Common myeloid progenitor, CD34-positive (primary cell): ENCODE data around the gene ZNF679.
"Not testable (repeated sequence)": the region's sequence is repeated elsewhere in the genome, so short reads cannot be mapped to it uniquely, and the experiment has no call there.

ENCODE experiments used
- CTCF ChIA-PET: fragments of 350-600 bp; sonication (Branson Sonifier 250); formaldehyde crosslinking; loops from one replicate; lab custom pipeline; 2021; ENCODE audit warnings: antibody characterized with exemption; lab: Charles Lee
- POLR2A ChIA-PET: fragments of 350-600 bp; sonication (Branson Sonifier 250); formaldehyde crosslinking; loops from one replicate; lab custom pipeline; 2021; ENCODE audit warnings: antibody characterized with exemption; lab: Charles Lee
- DNase-seq, 3 donors: peaks; one replicate each; pipeline versions ENCODE4 v3.0.0 to v3.0.0-alpha.2; 2013
- H3K27ac ChIP-seq, 2 experiments: 1 replicate in 1 of 2; 2 replicates in 1 of 2; pipeline ENCODE4 v1.7.0; 2013; ENCODE audit warnings: inconsistent platforms in 2 of 2, low read length in 2 of 2, mild to moderate bottlenecking in 2 of 2, low read depth in 1 of 2, moderate library complexity in 1 of 2; ENCODE audit not compliant: severe bottlenecking in 2 of 2, insufficient read depth in 1 of 2, poor library complexity in 1 of 2
- H3K27me3 ChIP-seq, 5 experiments: replicated peaks in 2 of 5; 1 replicate in 3 of 5; 2 replicates in 2 of 5; pipeline versions ENCODE4 v1.6.1 to v1.7.0; 2013; ENCODE audit warnings: low read length in 4 of 5, mild to moderate bottlenecking in 2 of 5, moderate library complexity in 2 of 5, inconsistent platforms in 1 of 5; ENCODE audit not compliant: insufficient read depth in 5 of 5, control insufficient read depth in 4 of 5
- H3K36me3 ChIP-seq, 4 experiments: 1 replicate in 2 of 4; 2 replicates in 2 of 4; pipeline versions ENCODE4 v1.6.1 to v1.7.0; 2013; ENCODE audit warnings: low read length in 3 of 4, control low read depth in 1 of 4, mild to moderate bottlenecking in 1 of 4; ENCODE audit not compliant: control insufficient read depth in 4 of 4, insufficient read depth in 4 of 4
- H3K4me1 ChIP-seq, 4 experiments: 1 replicate in 3 of 4; 2 replicates in 1 of 4; pipeline versions ENCODE4 v1.6.1 to v1.7.1; 2013; ENCODE audit warnings: low read length in 3 of 4, mild to moderate bottlenecking in 3 of 4, control low read depth in 1 of 4, inconsistent platforms in 1 of 4, moderate library complexity in 1 of 4; ENCODE audit not compliant: control insufficient read depth in 4 of 4, insufficient read depth in 4 of 4; ENCODE audit errors: control extremely low read depth in 1 of 4
- H3K4me3 ChIP-seq, 7 experiments: 1 replicate in 4 of 7; 2 replicates in 3 of 7; pipeline versions ENCODE4 v1.5.1 to v1.7.0; 2013; ENCODE audit warnings: mild to moderate bottlenecking in 7 of 7, low read length in 6 of 7, moderate library complexity in 6 of 7, inconsistent platforms in 2 of 7, low read depth in 2 of 7, control low read depth in 1 of 7; ENCODE audit not compliant: insufficient read depth in 4 of 7, control insufficient read depth in 1 of 7; ENCODE audit errors: extremely low read depth in 1 of 7
- H3K9me3 ChIP-seq, 5 experiments: 1 replicate in 4 of 5; 2 replicates in 1 of 5; pipeline versions ENCODE4 v1.6.1 to v1.7.1; 2013; ENCODE audit warnings: low read length in 4 of 5, mild to moderate bottlenecking in 2 of 5, inconsistent platforms in 1 of 5, low read depth in 1 of 5, moderate library complexity in 1 of 5; ENCODE audit not compliant: control insufficient read depth in 4 of 5, insufficient read depth in 2 of 5; ENCODE audit errors: control extremely low read depth in 1 of 5
- WGBS: methylation state at CpG from one replicate; pipeline ENCODE4 v1.1.5; 2013; ENCODE audit not compliant: insufficient coverage; 5-methylcytosine and 5-hydroxymethylcytosine counted together

The ZNF679 gene

DNA sequence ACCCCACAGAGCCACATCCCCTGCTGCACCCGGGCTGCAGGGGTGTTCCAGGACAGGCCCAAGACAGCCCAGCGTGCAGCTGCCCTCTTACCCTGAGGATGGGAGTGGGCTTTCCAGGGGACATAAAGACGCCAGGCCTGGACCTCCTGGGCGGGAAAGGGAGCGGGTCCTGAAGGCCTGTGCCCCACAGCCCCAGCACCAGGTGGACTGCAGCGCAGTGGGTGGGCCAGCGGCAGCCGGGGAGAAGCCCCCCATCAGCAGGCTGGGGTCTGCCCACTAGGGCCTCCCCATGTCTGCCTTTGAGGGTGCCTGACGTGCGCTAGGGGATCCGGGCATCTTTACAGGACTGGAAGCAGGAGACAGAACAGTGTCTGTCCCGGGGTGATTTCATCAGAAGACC, 43.9 kb upstream of the ZNF679 start:
- POLR2A ChIA-PET, result no interaction called here
- H3K27me3 ChIP-seq, result peaks cover 0 to 17% (median 0%) of the 10 kb centered on the region in 5 experiments
- H3K27ac ChIP-seq, result no peak overlapping the region
- no peak overlapping the region for H3K4me3 ChIP-seq
- H3K9me3 ChIP-seq, result peaks cover 0 to 17% (median 0%) of the 10 kb centered on the region in 5 experiments
- CTCF ChIA-PET, result interaction anchor here (1.1 to 2.1 kb wide), 2 partner anchors 435 to 496 kb away, joined by 3 to 6 read pairs; no protein-coding TSS in a partner anchor
- no peaks in the 10 kb centered on the region for H3K4me1 ChIP-seq
- DNase-seq, result no peak
- H3K36me3 ChIP-seq, result no peaks in the 10 kb centered on the region
- 96% methylated on average over 9 of the region's 12 CpGs for WGBS

DNA sequence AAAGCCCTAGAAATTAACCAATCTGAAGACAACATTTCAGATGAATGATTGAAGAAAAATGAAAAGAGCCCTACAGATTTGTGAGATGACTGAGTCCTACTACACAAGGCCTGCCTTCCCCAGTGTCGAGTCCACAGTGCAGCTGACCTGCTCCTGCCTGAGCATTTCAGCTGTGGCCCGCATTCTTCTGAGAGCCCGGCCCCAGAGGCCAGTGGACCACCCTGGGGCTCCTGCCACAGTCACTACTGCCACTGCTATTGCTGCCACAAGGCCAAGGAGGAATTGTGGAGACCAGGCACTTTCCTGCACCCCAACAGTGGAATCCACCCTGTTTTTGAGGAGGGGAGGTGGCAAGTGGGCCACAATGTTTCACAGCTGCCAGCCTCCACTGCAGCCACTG, 40.9 kb upstream of the ZNF679 start:
- H3K9me3 ChIP-seq, result peaks cover 0 to 11% (median 6%) of the 10 kb centered on the region in 5 experiments
- no peak overlapping the region for H3K4me3 ChIP-seq
- no peaks in the 10 kb centered on the region for H3K36me3 ChIP-seq
- CTCF ChIA-PET, result interaction anchor here (1.0 to 1.4 kb wide), 2 partner anchors 12 to 443 kb away, joined by 3 read pairs; no protein-coding TSS in a partner anchor
- 67% methylated on average over 3 of the region's 3 CpGs for WGBS
- POLR2A ChIA-PET, result no interaction called here
- no peak for DNase-seq
- no peak overlapping the region for H3K27ac ChIP-seq
- H3K27me3 ChIP-seq, result peaks cover 0 to 6% (median 0%) of the 10 kb centered on the region in 5 experiments
- no peaks in the 10 kb centered on the region for H3K4me1 ChIP-seq

DNA sequence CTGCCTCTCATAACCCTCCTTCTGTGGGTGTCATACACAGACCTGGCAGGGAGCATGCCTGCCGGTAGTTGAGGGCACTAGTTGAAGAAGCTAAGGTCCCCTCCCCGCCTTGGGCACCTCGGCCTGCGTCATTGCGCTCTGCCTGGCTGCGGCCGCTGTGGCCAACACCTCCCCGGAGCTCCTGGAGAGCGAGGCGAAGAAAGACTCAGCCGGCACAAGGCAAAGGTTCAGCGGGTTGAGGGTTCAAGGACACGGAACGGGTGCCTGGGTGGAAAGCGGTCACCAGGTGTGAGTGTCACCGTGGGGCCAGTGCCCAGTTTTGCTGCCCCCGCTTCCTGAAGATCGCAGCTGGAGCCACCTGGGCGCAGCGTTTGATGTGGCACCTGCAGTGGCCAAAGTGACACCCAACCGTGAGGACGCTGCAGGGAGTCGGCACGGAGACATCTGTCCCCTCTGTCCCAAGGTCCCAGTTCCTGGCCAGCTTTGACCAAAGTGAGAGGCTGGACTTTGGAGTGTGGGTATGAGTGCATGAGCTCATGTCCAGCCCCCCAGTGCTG, 36.0 kb upstream of the ZNF679 start:
- Histone ChIP-seq H3K9me3 (peaks cover 0 to 23% (median 8%) of the 10 kb centered on the region in 5 experiments), H3K27ac (no peak overlapping the region), H3K36me3 (no peaks in the 10 kb centered on the region), H3K4me1 (no peaks in the 10 kb centered on the region), H3K27me3 (no peaks in the 10 kb centered on the region), H3K4me3 (no peak overlapping the region)
- POLR2A ChIA-PET, result no interaction called here
- DNase-seq, result no peak
- CTCF ChIA-PET, result no interaction called here
- 94% methylated on average over 17 of the region's 24 CpGs for WGBS

DNA sequence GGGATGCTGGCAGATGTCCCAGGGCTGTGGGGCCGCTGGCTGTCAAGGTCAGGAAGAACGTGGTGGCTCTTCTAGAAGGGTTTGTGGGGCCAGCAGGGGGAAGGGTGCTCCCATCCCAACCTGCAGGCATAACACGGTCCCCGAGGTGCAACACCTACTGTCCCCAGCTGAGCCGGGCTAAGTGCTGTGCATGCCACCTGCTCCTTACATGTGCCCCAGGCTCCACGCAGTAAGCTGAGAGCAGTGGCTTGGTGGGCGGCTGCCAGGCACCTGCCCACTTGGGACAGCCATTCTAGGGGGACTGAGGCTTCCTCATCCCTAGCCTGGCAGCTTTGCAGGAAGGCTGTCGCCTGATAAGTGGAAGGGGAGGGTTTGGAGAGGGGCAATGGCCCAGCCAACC, 35.5 kb upstream of the ZNF679 start:
- CTCF ChIA-PET, result no interaction called here
- H3K36me3 ChIP-seq, result no peaks in the 10 kb centered on the region
- no peak overlapping the region for H3K27ac ChIP-seq
- peaks cover 0 to 20% (median 8%) of the 10 kb centered on the region in 5 experiments for H3K9me3 ChIP-seq
- no peaks in the 10 kb centered on the region for H3K27me3 ChIP-seq
- WGBS, result 76% methylated on average over 6 of the region's 8 CpGs
- no peak for DNase-seq
- no peak overlapping the region for H3K4me3 ChIP-seq
- POLR2A ChIA-PET, result no interaction called here
- no peaks in the 10 kb centered on the region for H3K4me1 ChIP-seq

DNA sequence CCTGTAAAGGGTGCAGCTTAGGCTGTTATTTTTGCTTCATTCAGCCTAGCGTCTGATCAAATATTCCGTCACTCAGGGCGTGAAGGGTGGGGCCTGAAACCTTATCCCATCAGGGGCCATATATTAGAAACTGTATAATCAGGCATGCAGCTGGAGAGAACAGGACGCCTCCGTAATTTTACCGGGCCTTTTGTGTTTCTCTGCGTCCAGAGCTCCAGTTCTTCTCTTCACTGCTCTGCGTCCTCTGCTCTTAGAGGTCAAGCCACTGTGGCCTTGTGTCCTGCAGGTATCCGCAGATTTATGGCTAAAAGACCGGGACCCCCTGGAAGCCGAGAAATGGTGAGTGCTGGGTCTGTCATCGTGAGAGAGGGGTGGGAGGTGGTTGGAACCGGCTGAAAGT, 21.4 kb upstream of the ZNF679 start, which contains the start of gene ZNF735:
Gene ZNF735, plus strand, starts transcription at position 301 of the 400 bp plus-strand sequence. Its CDS starts 0 bp downstream, at position 301.
- 87% methylated on average over 10 of the region's 13 CpGs for WGBS
- Histone ChIP-seq H3K4me1 (no peaks in the 10 kb centered on the region), H3K27me3 (no peaks in the 10 kb centered on the region), H3K9me3 (peaks cover 0 to 6% (median 3%) of the 10 kb centered on the region in 5 experiments), H3K27ac (no peak within 1 kb of the TSS), H3K36me3 (no peaks in the 10 kb centered on the region), H3K4me3 (no peak within 1 kb of the TSS)
- ChIA-PET CTCF (no interaction called here), POLR2A (no interaction called here)
- no peak for DNase-seq

DNA sequence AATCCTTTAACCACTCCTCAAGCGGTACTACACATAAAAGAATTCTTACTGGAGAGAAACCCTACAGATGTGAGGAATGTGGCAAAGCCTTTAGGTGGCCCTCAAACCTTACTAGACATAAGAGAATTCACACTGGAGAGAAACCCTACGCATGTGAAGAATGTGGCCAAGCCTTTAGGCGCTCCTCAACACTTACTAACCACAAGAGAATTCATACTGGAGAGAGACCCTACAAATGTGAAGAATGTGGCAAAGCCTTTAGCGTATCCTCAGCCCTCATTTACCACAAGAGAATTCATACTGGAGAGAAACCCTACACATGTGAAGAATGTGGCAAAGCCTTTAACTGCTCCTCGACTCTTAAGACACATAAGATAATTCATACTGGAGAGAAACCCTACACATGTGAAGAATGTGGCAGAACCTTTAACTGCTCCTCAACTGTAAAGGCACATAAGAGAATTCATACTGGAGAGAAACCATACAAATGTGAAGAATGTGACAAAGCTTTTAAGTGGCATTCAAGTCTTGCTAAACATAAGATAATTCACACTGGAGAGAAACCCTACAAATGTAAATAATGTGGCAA, 8.5 kb upstream of the ZNF679 start:
- H3K9me3 ChIP-seq, result peaks cover under 1 to 29% (median 11%) of the 10 kb centered on the region in 5 experiments
- H3K27me3 ChIP-seq, H3K4me3 ChIP-seq, H3K4me1 ChIP-seq, POLR2A ChIA-PET, H3K36me3 ChIP-seq, CTCF ChIA-PET, DNase-seq, H3K27ac ChIP-seq: not testable (repeated sequence)
- WGBS, result 94% methylated on average over 3 of the region's 5 CpGs

DNA sequence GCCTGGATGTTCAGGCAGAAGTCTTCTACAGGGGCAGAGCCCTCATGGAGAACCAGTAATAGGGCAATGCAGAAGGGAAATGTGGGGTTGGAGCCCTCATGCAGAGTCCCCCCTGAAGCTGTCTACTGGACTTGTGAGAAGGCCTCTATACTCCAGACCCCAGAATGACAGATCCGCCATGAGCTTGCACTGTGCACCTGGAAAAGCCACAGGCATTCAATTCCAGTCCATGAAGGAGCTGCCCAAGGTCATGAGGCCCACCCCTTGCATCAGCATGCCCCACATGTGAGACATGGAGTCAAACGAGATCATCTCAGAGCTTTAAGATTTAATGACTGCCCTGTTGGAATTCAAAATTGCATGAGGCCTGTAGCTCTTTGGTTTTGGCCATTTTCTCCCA, 4.9 kb upstream of the ZNF679 start:
- Histone ChIP-seq H3K27ac (no peak overlapping the region), H3K4me3 (no peak overlapping the region), H3K36me3 (no peaks in the 10 kb centered on the region), H3K4me1 (no peaks in the 10 kb centered on the region), H3K9me3 (peaks cover 3 to 29% (median 23%) of the 10 kb centered on the region in 5 experiments), H3K27me3 (no peaks in the 10 kb centered on the region)
- WGBS, result 63% methylated on average over 2 of the region's 2 CpGs
- DNase-seq, result no peak
- ChIA-PET POLR2A (no interaction called here), CTCF (no interaction called here)
